Stimulated activated CD8-positive, alpha-beta memory T cell treated with anti-CD3 and anti-CD28 coated beads, Interleukin-12 subunit alpha, Interleukin-12 subunit beta, amount 100 ng/mL, for 24 hours (primary cell): ENCODE results near the gene USP37.

Source experiments
- DNase-seq: peaks from one replicate; pipeline ENCODE4 v3.0.0-alpha.2; 2020; ENCODE audit errors: extremely low read depth

The USP37 gene

DNA sequence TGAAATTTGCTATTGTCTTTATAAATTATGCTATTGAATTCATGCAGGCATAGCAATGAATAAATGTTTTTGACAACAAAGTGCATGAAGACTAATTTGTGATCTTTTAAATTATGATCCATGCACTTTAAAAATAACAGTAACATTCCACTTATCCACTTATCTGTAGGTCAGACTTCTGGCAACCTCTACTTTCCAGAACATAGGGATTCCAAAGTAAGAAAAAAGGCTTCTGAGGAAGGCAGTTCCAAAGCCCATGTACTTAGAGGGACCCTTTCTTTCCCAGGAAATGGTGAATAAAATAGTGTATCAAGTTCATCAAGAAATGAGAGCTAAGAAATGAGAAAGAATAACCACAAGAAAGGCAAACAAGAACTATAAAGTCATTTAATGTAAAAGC, 90.9 kb downstream of the USP37 start:
- no peak for DNase-seq

DNA sequence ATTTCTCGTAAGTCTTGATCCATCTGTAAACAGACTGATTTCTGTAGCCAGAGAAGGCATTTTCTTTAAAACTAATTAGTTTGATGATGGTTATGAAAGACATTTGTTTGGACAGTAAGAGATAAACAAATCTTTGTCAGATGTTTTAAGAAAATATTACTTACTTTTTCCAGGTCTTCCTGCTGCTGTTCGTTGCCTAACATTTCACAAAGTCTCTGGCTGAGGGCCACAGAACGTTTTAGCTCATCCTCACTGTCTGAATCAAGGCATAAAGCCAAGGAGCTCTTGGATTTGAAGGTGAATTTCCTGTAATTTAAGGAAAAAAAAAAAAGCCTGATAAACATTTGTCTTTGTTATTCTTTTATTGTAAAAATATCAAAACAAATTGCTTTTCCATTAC, 91.5 kb downstream of the USP37 start:
- no peak for DNase-seq

DNA sequence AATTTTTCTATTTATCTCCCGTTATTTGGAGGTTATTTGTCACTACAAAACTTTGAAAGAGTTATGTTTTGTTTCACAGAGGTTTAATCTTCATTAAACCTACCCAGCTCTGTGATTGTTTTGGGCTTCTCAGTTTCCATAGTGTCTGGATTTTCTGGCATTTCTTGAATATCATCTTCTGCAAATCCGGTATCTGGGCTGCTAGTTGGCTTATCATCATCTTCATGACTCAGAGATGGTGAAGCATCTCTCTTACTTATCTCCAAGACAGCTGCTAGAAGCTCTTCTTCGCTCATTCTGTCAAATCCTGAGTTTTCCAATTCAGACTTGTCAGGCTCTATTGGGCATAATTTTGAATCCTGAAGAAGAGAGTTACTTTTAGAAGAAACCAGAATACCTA, 93.6 kb downstream of the USP37 start:
- DNase-seq = no peak

DNA sequence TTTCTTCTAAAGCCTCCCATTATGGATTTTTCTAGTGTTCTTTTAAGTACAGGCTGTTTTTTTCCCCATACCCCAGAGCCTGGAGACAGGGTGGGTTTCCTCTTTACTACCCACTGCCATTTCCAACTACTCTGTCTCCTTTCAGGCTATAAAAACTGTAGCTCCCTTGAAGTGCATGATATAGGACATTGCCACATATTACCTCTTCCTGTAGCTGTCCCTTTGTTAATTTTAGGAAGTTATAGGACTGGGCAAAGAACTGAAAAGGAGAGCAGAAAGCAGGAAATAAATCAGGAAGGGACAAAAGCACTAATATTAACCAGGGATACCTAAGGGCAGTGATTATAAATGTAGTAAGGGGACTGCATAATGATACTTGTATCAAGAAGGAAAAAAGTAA, 95.2 kb downstream of the USP37 start:
- no peak for DNase-seq

DNA sequence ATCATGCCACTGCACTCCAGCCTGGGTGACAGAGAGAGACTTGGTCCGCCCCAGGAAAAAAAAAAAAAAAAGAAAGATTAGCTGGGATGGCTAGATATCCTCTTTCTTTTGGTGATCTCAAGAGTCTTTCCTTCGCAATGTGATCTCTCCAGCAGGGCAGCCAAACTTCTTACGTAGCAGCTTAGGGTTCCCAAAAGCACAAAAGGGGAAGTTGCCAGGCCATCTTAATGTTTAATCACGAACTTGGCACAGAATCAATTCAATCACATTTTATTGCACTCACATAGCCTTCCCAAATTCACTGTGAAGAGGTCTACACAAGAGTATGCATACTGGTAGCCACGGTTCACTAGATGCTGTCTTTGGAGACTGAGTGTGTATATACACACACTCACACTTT, 96.2 kb downstream of the USP37 start:
- no peak for DNase-seq

DNA sequence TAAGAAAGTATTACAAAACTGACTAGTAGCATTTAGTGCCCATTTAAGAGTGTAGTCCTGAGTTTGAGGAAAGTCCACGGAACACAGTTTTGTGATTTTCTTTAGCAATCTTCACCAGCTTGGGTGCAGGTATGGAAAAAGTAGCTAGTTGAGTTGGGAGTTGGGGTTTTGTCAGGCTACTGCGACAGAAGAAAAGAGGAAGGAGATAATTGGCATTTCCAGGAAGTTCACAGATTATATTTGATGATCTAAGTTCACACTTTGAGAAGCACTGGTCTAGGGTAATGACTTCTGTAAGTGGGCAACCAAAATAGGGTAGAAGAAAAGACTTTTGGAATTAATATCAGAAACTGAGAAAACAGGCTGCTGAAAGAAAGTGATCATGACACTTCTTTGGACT, 97.1 kb downstream of the USP37 start:
- no peak for DNase-seq

DNA sequence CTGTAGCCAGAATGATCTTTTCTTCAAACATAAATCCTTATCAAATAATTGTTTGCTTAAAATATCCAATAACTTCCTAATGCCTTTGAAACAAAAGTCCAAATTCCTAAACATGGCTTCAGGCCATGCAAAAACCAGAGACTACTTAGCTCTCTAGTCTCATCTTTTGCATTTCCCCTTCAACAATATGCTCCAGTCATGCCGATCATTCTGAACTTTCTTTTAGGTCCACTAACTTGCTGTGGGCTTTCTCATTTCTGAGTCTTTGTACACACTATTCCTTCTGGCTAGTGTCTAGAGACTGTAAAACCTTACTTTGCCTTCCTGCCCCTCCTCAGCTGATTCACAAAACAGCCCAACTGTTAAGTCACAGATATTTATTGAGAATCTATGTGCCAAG, 97.7 kb downstream of the USP37 start:
- DNase-seq = no peak

DNA sequence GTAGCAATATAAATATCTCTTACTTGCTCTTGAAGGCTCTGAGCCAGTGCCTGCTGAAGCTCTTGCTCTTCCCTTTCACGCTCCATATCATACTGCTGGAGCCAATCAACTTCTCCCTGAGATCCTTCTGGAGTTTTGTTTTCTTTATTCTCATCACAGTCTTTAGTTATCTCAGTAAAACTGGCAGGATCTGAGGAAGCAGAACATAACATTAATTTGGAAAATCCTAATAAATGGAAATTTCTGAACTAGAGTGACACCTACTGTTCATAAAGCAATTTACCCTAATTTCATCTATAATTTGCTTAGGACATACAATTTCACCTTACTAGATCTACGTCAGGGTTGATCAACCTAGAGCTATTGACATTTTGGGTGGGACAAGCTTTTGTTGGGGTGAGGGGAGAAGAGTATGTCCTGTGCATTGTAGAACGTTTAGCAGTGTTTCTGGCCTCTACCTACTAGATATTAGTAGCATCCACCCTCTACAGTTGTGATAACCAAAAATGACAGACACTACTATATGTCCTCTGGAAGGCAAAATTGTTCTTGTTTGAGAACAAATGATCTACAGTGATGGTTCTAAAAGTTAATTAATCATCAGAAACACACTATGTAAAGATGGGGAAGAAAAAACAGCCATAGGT, 102.0 kb downstream of the USP37 start:
- DNase-seq = no peak

DNA sequence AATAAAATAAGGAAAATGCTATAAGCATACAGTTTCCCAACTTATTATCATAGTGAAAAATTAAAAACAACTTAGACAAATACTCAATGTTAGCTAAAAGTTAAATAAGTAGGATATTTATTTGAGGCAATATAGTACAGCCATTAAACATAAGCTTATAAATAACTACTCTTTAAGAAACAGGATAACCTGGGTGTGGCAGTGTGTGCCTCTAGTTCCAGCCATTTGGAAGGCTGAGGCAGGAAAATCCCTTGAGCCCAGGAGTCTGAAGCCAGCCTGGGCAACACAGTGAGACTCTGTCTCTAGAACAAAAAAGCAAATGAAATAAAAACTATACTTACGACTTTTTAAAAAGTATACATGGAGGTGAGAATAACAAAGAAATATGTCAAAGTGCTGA, 109.6 kb downstream of the USP37 start:
- DNase-seq = no peak

DNA sequence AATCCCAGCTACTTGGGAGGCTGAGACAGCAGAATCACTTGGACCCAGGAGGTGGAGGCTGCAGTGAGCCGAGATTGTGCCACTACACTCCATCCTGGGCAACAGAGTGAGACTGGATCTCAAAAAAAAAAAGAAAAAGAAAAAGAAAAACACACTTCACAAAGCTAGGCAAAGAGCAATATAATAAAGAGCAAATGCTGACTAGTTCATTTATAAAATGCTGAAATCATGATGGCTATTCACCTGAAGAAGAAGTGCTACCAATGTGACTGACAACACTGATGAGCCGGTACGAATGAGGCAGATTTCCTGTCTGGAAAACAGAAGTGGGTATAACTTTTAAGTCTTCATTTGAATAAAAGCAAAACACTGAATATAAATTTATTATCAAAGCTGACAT, 111.3 kb downstream of the USP37 start:
- DNase-seq = no peak

DNA sequence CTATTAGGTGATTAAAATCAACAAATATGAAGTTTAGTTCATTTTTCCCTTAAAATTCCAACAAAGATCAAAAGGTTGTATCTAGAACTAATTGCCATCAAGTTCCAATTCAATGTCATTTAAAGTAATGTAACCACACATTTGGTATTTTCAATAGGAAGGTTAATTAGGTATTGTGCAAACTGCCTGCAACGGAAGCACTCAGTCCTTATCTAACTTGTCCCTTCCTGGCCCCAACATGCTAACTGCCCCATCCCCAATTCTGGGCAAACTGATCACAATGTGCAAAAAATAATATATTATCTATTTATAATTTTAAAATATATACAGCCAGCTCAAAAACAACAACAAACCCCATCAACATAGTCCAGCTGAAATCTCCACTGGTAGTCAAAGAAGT, 116.1 kb downstream of the USP37 start:
- DNase-seq = no peak

DNA sequence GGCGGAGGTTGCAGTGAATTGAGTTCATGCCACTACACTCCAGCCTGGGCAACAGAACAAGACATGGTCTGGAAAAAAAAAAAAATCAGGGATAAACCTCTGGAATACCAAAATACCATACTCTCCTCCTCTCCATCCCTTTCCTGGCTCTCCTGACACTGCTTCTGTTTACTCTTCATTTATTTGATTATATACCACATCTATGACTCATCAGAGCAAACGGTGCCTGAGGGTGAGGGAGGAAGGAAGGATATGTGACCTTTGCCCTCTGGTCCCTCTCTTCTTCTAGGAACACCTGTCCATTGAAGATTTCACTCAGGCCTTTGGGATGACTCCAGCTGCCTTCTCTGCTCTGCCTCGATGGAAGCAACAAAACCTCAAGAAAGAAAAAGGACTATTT, 119.2 kb downstream of the USP37 start:
- no peak for DNase-seq

DNA sequence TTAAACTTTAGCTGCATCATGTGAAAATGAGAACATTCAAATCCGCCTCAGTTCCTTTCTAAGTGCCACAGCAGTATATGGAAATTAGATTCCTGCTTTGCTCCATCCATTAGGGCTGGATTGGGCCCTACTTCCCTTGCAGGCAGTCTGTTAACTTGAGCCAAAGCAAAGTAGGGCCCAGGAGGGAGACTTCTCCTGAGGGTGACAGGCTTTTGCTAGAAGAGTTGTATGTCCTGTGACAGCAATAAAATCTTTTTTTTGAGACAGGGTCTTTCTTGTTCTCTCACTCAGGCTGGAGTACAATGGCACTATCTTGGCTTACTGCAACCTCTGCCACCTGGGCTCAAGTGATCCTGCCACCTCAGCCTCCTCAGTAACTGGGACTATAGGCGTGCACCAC, 121.1 kb downstream of the USP37 start:
- DNase-seq = no peak

DNA sequence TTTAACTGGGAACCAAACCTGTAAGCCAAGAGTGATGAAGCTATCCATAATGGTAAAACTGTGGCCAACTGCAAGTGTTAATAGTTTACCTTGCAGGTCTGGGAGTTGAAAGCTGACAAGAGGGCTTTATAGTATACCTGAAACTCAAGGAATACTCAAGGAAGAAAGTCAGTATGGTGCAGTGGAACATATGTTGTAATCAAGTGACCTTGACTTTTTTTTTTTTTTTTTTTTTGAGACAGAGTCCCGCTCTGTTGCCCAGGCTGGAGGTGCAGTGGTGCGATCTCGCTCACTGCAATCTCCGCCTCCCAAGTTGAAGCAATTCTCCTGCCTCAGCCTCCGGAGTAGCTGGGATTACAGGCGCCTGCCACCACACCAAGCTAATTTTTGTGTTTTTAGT, 121.6 kb downstream of the USP37 start:
- DNase-seq = no peak

DNA sequence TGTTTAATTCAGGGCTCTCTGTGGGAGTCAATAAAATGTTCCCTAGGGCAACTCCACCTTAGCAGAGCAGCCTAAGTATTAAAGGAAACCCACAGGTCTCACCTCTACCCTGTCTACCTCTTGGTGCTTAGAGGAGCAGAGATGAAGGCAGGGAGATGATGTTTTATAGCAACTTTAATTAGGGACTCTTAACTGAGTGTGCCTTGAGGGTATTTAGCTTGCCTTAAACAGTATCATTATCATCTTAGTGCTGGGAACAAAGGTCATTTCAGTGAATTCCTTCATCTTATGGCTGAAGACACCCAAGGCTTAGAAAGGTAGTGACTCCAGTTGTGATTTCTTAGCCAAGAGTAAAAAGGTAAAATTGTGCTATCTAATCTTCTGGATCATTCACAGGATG, 122.5 kb downstream of the USP37 start:
- DNase-seq = no peak

DNA sequence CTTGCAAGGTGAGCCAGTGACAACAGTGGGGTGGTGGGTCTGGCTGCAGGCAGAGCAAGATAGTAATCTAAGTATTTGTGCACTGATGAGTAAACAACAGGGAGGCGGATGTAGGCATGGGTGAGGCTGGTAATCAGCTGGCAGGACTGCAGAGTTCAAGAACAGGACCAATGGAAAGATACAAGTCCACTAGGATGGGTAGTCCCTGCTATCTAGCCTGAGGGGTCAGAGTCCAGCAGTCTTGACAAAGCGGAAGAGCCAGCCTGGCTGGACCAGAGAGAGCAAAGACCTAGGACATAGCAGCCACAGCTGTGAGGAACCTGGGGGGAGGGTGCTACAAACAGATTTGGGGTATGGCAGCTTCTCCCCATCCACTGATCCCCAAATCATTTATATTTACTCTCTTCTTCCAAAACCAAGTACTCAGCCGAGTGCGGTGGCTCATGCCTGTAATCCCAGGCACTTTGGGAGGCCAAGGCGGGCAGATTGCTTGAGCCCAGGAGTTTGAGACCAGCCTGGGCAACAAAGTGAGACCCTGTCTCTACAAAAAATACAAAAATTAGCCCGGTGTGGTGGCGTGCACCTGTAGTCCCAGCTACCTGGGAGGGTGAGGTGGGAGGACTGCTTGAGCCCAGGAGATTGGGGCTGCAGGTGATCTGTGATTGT, 123.3 kb downstream of the USP37 start:
- no peak for DNase-seq

DNA sequence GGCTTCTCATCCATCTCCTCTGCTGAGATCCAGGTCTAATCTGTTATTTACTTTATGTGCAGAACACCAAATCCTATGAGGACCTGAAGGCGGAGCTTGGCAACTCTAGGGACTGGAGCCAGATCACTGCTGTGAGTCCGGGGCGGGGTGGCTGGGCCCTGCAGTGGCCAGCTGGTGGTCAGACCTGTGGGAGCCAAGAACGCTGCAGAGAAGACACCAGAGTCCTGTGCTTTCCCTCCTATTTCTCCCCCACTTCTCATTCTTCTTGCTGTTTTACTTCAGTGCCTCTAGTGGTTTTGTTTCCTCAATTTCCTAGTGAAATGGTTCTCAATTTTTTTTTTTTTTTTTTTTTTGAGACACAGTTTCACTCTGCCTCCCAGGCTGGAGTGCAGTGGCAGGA, 129.6 kb downstream of the USP37 start:
- DNase-seq = no peak

DNA sequence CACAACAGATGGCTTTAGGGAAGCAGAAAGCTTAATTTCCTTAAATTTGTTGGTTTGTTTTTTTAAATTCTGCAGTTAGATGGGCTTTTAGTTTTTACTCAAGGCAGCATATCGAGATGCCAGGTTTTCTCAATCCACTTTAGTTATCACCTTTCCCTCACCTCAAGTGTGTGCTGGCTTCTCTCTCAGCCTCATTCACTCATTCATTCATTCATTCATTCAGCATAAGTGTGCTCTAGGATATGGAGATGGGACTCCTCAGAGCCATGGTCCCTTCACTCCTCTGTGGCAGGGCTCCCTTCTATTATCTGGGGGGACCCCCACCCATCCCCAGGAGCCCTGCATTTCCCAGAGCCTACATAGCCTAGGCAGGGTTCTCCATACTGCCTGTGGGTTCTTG, 130.2 kb downstream of the USP37 start:
- no peak for DNase-seq

DNA sequence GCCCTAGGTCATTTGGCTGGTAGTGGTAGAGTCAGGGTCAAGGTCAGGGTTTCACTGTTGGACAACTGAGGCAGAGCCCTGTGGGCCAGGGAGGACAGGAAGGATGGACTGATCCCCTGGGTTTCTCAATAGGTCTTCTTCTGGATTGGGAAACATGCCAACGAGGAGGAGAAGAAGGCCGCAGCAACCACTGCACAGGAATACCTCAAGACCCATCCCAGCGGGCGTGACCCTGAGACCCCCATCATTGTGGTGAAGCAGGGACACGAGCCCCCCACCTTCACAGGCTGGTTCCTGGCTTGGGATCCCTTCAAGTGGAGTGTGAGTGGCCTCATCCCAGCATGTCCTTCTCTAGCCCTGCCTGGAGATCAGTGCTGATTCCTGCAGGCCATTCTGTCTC, 131.2 kb downstream of the USP37 start:
- DNase-seq = no peak

DNA sequence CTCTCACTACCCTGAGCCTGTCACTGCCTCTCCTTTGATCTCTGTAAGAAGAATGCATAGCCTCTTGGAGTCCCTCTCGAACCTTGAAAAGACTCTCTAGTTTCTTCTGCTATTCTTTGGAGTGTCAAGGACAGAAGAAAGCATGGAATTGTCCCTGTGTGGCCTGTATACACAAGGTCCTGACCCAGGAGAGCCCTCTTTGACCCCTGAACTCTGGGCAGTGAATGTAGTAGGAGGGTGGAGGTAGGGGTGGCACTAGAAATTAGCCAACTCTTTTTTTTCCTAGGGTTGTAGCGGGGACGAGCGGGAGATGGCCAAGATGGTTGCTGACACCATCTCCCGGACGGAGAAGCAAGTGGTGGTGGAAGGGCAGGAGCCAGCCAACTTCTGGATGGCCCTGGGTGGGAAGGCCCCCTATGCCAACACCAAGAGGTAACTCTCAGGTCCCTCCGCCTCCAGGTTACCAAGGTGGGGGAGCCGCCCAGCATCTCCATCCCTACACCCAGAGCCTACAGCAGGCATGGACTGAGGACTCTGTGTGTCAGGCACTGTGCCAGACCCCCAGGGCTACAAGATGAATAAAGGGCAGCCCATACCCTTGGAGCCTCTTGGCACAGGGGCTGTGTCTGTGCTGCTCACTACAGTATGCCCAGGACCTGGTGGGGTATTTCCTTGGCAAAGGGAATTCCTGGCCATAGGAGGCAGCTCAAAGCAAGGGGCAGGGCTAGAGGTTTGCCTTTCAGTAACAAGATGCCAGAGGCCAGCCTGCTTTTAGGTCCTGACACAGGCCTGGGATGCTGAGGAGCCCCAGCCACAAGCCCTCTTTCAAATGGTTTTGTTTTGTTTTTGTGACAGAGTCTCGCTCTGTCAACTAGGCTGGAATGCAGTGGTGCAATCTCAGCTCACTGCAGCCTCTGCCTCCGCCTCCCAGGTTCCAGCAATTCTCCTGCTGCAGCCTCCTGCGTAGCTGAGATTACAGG, 132.9 kb downstream of the USP37 start:
- DNase-seq = no peak

DNA sequence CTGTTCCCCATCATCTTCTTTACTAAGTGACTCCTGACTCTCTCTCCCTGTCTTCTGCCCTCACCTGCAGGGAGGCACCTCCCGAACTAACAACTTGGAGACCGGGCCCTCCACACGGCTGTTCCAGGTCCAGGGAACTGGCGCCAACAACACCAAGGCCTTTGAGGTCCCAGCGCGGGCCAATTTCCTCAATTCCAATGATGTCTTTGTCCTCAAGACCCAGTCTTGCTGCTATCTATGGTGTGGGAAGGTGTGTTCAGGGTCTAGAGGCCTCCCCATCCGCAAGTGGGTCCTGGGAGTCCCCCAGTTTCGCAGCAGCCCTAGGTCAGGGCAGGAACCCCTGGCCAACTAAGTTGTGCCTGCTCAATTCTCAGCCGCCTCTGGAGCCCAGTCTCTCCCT, 133.7 kb downstream of the USP37 start:
- no peak for DNase-seq

DNA sequence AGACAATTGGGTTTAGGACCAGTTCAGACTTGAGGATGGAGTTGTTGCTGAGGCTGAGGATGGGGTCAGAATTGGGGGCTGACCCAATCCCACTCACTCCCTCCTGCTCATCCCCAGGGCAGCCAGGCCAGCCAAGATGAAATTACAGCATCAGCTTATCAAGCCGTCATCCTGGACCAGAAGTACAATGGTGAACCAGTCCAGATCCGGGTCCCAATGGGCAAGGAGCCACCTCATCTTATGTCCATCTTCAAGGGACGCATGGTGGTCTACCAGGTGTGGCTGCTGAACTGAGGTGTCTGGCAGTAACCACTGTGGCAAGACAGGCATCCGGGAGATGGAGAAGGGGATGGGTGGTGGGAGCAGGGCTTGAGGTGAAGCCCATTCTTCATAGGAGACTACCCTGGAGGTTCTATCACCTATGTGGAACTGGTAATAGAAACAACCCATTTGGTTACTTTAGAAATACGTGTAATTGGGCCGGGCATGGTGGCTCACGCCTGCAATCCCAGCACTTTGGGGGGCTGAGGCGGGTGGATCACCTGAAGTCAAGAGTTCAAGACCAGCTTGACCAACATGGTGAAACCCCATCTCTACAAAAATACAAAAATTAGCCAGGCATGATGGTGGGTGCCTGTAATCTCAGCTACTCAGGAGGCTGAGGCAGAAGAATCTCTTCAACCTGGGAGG, 135.3 kb downstream of the USP37 start:
- DNase-seq = no peak
